ENCODE results near the gene FRMD4A.

- TF ChIP-seq EGR1 (IDR thresholded peaks at IDR 0.05) = no peak
- TF ChIP-seq, protein P1, sequence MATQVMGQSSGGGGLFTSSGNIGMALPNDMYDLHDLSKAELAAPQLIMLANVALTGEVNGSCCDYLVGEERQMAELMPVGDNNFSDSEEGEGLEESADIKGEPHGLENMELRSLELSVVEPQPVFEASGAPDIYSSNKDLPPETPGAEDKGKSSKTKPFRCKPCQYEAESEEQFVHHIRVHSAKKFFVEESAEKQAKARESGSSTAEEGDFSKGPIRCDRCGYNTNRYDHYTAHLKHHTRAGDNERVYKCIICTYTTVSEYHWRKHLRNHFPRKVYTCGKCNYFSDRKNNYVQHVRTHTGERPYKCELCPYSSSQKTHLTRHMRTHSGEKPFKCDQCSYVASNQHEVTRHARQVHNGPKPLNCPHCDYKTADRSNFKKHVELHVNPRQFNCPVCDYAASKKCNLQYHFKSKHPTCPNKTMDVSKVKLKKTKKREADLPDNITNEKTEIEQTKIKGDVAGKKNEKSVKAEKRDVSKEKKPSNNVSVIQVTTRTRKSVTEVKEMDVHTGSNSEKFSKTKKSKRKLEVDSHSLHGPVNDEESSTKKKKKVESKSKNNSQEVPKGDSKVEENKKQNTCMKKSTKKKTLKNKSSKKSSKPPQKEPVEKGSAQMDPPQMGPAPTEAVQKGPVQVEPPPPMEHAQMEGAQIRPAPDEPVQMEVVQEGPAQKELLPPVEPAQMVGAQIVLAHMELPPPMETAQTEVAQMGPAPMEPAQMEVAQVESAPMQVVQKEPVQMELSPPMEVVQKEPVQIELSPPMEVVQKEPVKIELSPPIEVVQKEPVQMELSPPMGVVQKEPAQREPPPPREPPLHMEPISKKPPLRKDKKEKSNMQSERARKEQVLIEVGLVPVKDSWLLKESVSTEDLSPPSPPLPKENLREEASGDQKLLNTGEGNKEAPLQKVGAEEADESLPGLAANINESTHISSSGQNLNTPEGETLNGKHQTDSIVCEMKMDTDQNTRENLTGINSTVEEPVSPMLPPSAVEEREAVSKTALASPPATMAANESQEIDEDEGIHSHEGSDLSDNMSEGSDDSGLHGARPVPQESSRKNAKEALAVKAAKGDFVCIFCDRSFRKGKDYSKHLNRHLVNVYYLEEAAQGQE (IDR thresholded peaks at IDR 0.05; ENCODE audit: low read depth) = no peak
- no peak for TF ChIP-seq EP300 (IDR thresholded peaks at IDR 0.05; ENCODE audit: borderline replicate concordance)
These were observed 472.0 kb downstream of the FRMD4A start for GRCh38 chr10:13858709-13859108.

All from Ishikawa (cell line).